MM.1S (cell line): Measurements from ENCODE around the gene ZNF25.

ENCODE experiments used
- DNase-seq: peaks from one replicate; pipeline ENCODE4 v3.0.0-alpha.2; 2015
- H2AFZ ChIP-seq: fragments of 300-600 bp; sonication (generic); 2 replicates; pipeline ENCODE4 v1.6.0; 2016; ENCODE audit warnings: antibody characterized with exemption, low read length
- H3F3A ChIP-seq: fragments of 300-600 bp; sonication (generic); 2 replicates; pipeline ENCODE4 v1.6.1; 2016; ENCODE audit warnings: mild to moderate bottlenecking, antibody characterized with exemption, low read length, moderate library complexity, mixed read lengths; ENCODE audit not compliant: insufficient read depth
- H3K27ac ChIP-seq: fragments of 300-600 bp; sonication (generic); 2 replicates; pipeline ENCODE4 v1.5.1; 2016; ENCODE audit warnings: mild to moderate bottlenecking, low read length
- H3K27me3 ChIP-seq: fragments of 300-600 bp; sonication (generic); replicated peaks from 2 replicates; pipeline ENCODE4 v1.6.0; 2016; ENCODE audit warnings: low read length; ENCODE audit not compliant: insufficient read depth
- H3K36me3 ChIP-seq: fragments of 300-600 bp; sonication (generic); replicated peaks from 2 replicates; pipeline ENCODE4 v1.6.1; 2016; ENCODE audit warnings: mild to moderate bottlenecking, low read length, mixed read lengths; ENCODE audit not compliant: insufficient read depth
- H3K4me1 ChIP-seq: fragments of 300-600 bp; sonication (generic); 2 replicates; pipeline ENCODE4 v1.6.1; 2016; ENCODE audit warnings: low read length, mixed read lengths
- H3K4me2 ChIP-seq: fragments of 300-600 bp; sonication (generic); 2 replicates; pipeline ENCODE4 v1.6.0; 2016; ENCODE audit warnings: low read depth, low read length
- H3K4me3 ChIP-seq: fragments of 300-600 bp; sonication (generic); 2 replicates; pipeline ENCODE4 v1.5.1; 2016; ENCODE audit warnings: low read length, mixed read lengths
- H3K79me2 ChIP-seq: fragments of 300-600 bp; sonication (generic); 2 replicates; pipeline ENCODE4 v1.6.1; 2016; ENCODE audit warnings: mixed run types, low read length, mixed read lengths
- H3K9ac ChIP-seq: fragments of 300-600 bp; sonication (generic); 2 replicates; pipeline ENCODE4 v1.6.1; 2016; ENCODE audit warnings: low read length, mixed read lengths
- H3K9me2 ChIP-seq: fragments of 300-600 bp; sonication (generic); replicated peaks from 2 replicates; pipeline ENCODE4 v1.6.1; 2016; ENCODE audit warnings: mild to moderate bottlenecking, low read length, mixed read lengths; ENCODE audit not compliant: insufficient read depth
- H3K9me3 ChIP-seq: fragments of 300-600 bp; sonication (generic); replicated peaks from 2 replicates; pipeline ENCODE4 v1.6.1; 2016; ENCODE audit warnings: mild to moderate bottlenecking, low read length, mixed read lengths; ENCODE audit not compliant: insufficient read depth
- H4K20me1 ChIP-seq: fragments of 300-600 bp; sonication (generic); 2 replicates; pipeline ENCODE4 v1.6.1; 2016; ENCODE audit warnings: mild to moderate bottlenecking, low read length, moderate library complexity, mixed read lengths; ENCODE audit not compliant: insufficient read depth
- EZH2 ChIP-seq: fragments of 300-600 bp; sonication (generic); optimal IDR thresholded peaks from 2 replicates; pipeline ENCODE3; 2017; ENCODE audit warnings: low read depth, mild to moderate bottlenecking, antibody characterized with exemption, low read length, mixed read lengths
- EZH2phosphoT487 ChIP-seq: fragments of 300-600 bp; sonication (generic); IDR thresholded peaks from 2 replicates; pipeline ENCODE4 v1.6.1; 2018; ENCODE audit warnings: antibody characterized with exemption, low read length
- TF ChIP-seq, protein P1 (sequence below): fragments of 300-600 bp; sonication (generic); IDR thresholded peaks from 2 replicates; pipeline ENCODE4 v1.5.1; 2016; ENCODE audit warnings: antibody characterized with exemption, low read length, mixed read lengths

Gene ZNF25

DNA sequence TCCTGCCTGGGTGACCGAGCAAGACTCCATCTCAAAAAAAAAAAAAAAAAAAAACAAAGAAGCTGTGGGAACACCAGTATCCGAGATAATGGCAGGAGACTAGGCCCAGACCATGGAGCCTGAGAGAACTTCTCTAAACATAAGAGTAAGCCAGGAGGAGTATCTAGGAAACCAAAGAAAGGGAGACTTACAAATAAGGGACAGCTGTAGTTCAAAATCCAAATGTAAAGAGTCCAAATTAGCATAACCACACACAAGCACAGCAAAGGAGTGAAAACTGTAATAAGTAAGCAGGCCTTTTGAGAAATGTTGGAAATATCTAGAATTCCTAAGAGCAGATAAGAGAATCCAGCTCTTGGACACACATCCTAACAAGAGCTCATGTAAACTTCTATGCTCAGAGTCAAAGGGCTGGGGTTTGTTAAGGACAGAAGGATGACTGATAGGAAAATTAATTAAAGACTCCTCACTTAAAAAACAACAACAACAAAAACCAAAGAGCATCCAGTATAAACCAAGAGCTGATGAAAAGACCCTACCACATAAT lies 15.8 kb downstream of the ZNF25 start:
- H3K79me2 ChIP-seq = no peaks in the 10 kb centered on the region
- H3K36me3 ChIP-seq = no peaks in the 10 kb centered on the region
- H2AFZ ChIP-seq = no peak overlapping the region
- no peaks in the 10 kb centered on the region for H3K4me1 ChIP-seq
- H3K9me2 ChIP-seq = no peaks in the 10 kb centered on the region
- no peak overlapping the region for H3K9ac ChIP-seq
- H3K27me3 ChIP-seq = no peaks in the 10 kb centered on the region
- no peak overlapping the region for H3K4me3 ChIP-seq
- DNase-seq = no peak
- H3K9me3 ChIP-seq = no peaks in the 10 kb centered on the region
- no peaks in the 10 kb centered on the region for H3F3A ChIP-seq
- TF ChIP-seq EZH2 = no peak
- no peak for TF ChIP-seq EZH2phosphoT487
- TF ChIP-seq, protein P1, sequence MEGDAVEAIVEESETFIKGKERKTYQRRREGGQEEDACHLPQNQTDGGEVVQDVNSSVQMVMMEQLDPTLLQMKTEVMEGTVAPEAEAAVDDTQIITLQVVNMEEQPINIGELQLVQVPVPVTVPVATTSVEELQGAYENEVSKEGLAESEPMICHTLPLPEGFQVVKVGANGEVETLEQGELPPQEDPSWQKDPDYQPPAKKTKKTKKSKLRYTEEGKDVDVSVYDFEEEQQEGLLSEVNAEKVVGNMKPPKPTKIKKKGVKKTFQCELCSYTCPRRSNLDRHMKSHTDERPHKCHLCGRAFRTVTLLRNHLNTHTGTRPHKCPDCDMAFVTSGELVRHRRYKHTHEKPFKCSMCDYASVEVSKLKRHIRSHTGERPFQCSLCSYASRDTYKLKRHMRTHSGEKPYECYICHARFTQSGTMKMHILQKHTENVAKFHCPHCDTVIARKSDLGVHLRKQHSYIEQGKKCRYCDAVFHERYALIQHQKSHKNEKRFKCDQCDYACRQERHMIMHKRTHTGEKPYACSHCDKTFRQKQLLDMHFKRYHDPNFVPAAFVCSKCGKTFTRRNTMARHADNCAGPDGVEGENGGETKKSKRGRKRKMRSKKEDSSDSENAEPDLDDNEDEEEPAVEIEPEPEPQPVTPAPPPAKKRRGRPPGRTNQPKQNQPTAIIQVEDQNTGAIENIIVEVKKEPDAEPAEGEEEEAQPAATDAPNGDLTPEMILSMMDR = no peak
- no peaks in the 10 kb centered on the region for H4K20me1 ChIP-seq
- no peak overlapping the region for H3K4me2 ChIP-seq
- H3K27ac ChIP-seq = no peak overlapping the region

DNA sequence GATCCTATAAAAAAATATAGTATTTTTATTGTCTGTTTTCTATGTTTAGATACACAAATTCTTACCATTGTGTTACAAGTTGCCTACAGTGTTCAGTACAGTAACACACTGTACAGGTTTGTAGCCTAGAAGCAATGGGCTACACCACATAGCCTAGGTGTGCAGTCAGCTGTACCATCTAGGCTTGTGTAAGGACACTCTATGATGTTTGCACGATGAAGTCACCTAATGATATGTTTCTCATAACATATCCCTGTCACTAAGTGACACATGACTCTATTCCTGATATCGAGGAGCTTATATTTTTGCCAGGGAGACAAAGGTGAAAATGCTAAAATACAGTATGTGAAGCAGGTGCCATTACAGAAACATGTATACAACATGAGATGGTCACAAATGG lies 18.6 kb downstream of the ZNF25 start:
- Histone ChIP-seq H3K79me2 (no peaks in the 10 kb centered on the region), H2AFZ (no peak overlapping the region), H3K9ac (no peak overlapping the region), H3F3A (no peaks in the 10 kb centered on the region), H3K4me2 (no peak overlapping the region), H3K4me3 (no peak overlapping the region), H3K9me2 (no peaks in the 10 kb centered on the region), H3K36me3 (no peaks in the 10 kb centered on the region), H3K27me3 (no peaks in the 10 kb centered on the region), H3K27ac (no peak overlapping the region), H3K4me1 (no peaks in the 10 kb centered on the region), H4K20me1 (no peaks in the 10 kb centered on the region), H3K9me3 (no peaks in the 10 kb centered on the region)
- DNase-seq = no peak
- TF ChIP-seq, protein P1 = no peak
- TF ChIP-seq EZH2 (no peak), EZH2phosphoT487 (no peak)

DNA sequence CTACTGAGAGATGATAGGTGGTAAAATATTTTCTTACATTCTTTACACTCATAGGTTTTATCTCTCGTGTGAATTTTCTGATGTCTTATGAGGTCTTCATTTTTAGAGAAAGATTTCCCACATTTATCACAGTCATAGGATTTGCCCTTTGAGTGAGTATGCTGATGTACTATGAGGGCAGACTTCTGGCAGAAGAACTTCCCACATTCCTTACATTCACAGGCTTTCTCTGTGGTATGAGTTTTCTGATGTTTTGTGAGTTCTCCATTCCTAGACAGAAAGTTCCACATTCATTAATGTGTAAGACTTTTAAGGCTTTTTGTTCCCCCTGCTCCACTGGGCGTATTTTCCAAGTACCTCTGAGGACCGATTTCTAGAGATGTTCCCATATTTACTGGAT lies 23.5 kb downstream of the ZNF25 start:
- Histone ChIP-seq H3K4me3 (no peak overlapping the region), H3F3A (no peaks in the 10 kb centered on the region), H2AFZ (no peak overlapping the region), H3K79me2 (no peaks in the 10 kb centered on the region), H3K4me2 (no peak overlapping the region), H4K20me1 (no peaks in the 10 kb centered on the region), H3K9me2 (no peaks in the 10 kb centered on the region), H3K27me3 (no peaks in the 10 kb centered on the region), H3K36me3 (no peaks in the 10 kb centered on the region), H3K9ac (no peak overlapping the region), H3K27ac (no peak overlapping the region), H3K9me3 (no peaks in the 10 kb centered on the region), H3K4me1 (no peaks in the 10 kb centered on the region)
- DNase-seq = no peak
- TF ChIP-seq, protein P1 = no peak
- TF ChIP-seq EZH2phosphoT487 (no peak), EZH2 (no peak)
